ENCODE results near the gene LFNG. TPM values are rescaled to one million over a fixed set of nuclear protein-coding genes. Genes with fewer than 3 reads are reported as not detected.

LFNG gene
- total and polyA plus RNA-seq, 2 donors (not counting 1 experiment from before 2014, with no cell fraction given) = 73.3 to 208 TPM

DNA sequence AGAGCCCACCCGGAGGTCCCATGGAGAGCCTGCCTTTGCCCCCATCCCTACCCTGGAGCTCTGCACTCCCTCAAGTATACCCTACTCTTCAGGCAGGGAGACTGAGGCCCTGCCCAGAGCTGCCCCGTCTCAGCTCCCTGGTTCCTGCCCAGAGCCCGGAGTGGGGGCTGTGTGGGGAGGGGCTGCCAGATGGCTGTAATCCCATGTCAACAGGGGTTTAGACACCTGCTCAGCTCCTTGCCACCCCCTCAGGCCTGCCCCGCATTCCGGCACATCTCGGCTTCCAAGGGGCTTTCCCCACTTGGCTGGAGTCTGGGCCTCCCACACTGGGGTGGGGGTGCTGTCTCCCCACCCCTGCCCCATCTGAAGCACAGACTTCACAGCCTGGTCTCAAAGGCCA lies 20.9 kb upstream of the LFNG start:
- no peaks in the 10 kb centered on the region for H3K36me3 ChIP-seq (replicated peaks in 1 of 2; ENCODE audit: control extremely low read depth in 1 of 2, control insufficient read depth in 1 of 2, extremely low read depth in 1 of 2, insufficient read depth in 2 of 2, low read length in 1 of 2)
- H3K4me3 ChIP-seq (ENCODE audit: control extremely low read depth in 1 of 5, extremely low read depth in 1 of 5, insufficient read depth in 1 of 5, low read depth in 2 of 5, low read length in 4 of 5) = no peak overlapping the region
- peaks cover 9% of the 10 kb centered on the region for H3K4me1 Mint-ChIP-seq
- H3K9me3 Mint-ChIP-seq (ENCODE audit: insufficient read depth) = no peaks in the 10 kb centered on the region
- H3K9me3 ChIP-seq (ENCODE audit: control extremely low read depth in 1 of 3, control insufficient read depth in 2 of 3, insufficient read depth in 1 of 3, low read length in 2 of 3) = peaks cover 0 to 10% (median 0%) of the 10 kb centered on the region in 3 donors
- H3K4me2 ChIP-seq (replicated peaks; ENCODE audit: low read depth, low read length, poor library complexity, severe bottlenecking) = no peak overlapping the region
- H3K27ac ChIP-seq (ENCODE audit: low read length in 2 of 2) = no peak overlapping the region
- no peak overlapping the region for H3K9ac ChIP-seq (ENCODE audit: low read length)
- H3K4me1 ChIP-seq (ENCODE audit: control insufficient read depth in 2 of 2, insufficient read depth in 2 of 2, low read length in 2 of 2) = peaks cover 9 to 18% of the 10 kb centered on the region in 2 donors
- H3K79me2 ChIP-seq (ENCODE audit: control insufficient read depth, insufficient read depth, low read length) = no peaks in the 10 kb centered on the region
- peaks cover 15% of the 10 kb centered on the region for H3K27me3 Mint-ChIP-seq
- TF ChIP-seq EZH2 (IDR thresholded peaks at IDR 0.05; ENCODE audit: borderline replicate concordance, insufficient read depth, low read depth, low read length, poor library complexity, severe bottlenecking) (no peak), CTCF (IDR thresholded peaks at IDR 0.05) (no peak)
- ATAC-seq (ENCODE audit: low read depth) (no peak), DNase-seq (no peak)
- ChIA-PET POLR2A (interaction anchor here (0.5 to 1.0 kb wide), 4 partner anchors 10 to 110 kb away, joined by 3 to 4 read pairs (median 3); no protein-coding TSS in a partner anchor), CTCF (interaction anchor here (0.7 to 1.9 kb wide), 3 partner anchors 30 to 49 kb away, joined by 3 to 8 read pairs (median 4); no protein-coding TSS in a partner anchor)
- H3K4me3 Mint-ChIP-seq = no peak overlapping the region
- 96% methylated on average over 4 of the region's 6 CpGs for WGBS (ENCODE audit: insufficient coverage)
- no peaks in the 10 kb centered on the region for H4K20me1 ChIP-seq (ENCODE audit: control insufficient read depth, insufficient read depth, low read length, poor library complexity, severe bottlenecking)
- H2AFZ ChIP-seq (ENCODE audit: insufficient read depth, low read depth, low read length, poor library complexity, severe bottlenecking) = no peak overlapping the region
- H3K27me3 ChIP-seq (replicated peaks in 1 of 4; ENCODE audit: control extremely low read depth in 1 of 4, control insufficient read depth in 3 of 4, insufficient read depth in 4 of 4, low read length in 3 of 4) = peaks cover 0 to 29% (median 10%) of the 10 kb centered on the region in 4 experiments
- no peak overlapping the region for H3K27ac Mint-ChIP-seq
- intact Hi-C loops (cut with micrococcal nuclease) = no loop called here

- intact Hi-C loops (cut with micrococcal nuclease) = no loop called here
- H3K4me1 Mint-ChIP-seq = peaks cover 9% of the 10 kb centered on the region
- H4K20me1 ChIP-seq (ENCODE audit: control insufficient read depth, insufficient read depth, low read length, poor library complexity, severe bottlenecking) = no peaks in the 10 kb centered on the region
- ATAC-seq (ENCODE audit: low read depth) = no peak
- H3K27ac ChIP-seq (ENCODE audit: low read length in 2 of 2) = no peak overlapping the region
- H3K27me3 ChIP-seq (replicated peaks in 1 of 4; ENCODE audit: control extremely low read depth in 1 of 4, control insufficient read depth in 3 of 4, insufficient read depth in 4 of 4, low read length in 3 of 4) = peaks cover 0 to 29% (median 10%) of the 10 kb centered on the region in 4 experiments
- no peak overlapping the region for H3K27ac Mint-ChIP-seq
- no peak overlapping the region for H3K4me2 ChIP-seq (replicated peaks; ENCODE audit: low read depth, low read length, poor library complexity, severe bottlenecking)
- no peak overlapping the region for H2AFZ ChIP-seq (ENCODE audit: insufficient read depth, low read depth, low read length, poor library complexity, severe bottlenecking)
- peaks cover 0 to 10% (median 0%) of the 10 kb centered on the region in 3 donors for H3K9me3 ChIP-seq (ENCODE audit: control extremely low read depth in 1 of 3, control insufficient read depth in 2 of 3, insufficient read depth in 1 of 3, low read length in 2 of 3)
- no peak overlapping the region for H3K4me3 ChIP-seq (ENCODE audit: control extremely low read depth in 1 of 5, extremely low read depth in 1 of 5, insufficient read depth in 1 of 5, low read depth in 2 of 5, low read length in 4 of 5)
- H3K4me1 ChIP-seq (ENCODE audit: control insufficient read depth in 2 of 2, insufficient read depth in 2 of 2, low read length in 2 of 2) = peaks cover 9 to 18% of the 10 kb centered on the region in 2 donors
- H3K4me3 Mint-ChIP-seq = no peak overlapping the region
- no peak for TF ChIP-seq CTCF (IDR thresholded peaks at IDR 0.05)
- TF ChIP-seq EZH2 (IDR thresholded peaks at IDR 0.05; ENCODE audit: borderline replicate concordance, insufficient read depth, low read depth, low read length, poor library complexity, severe bottlenecking) = no peak
- H3K9ac ChIP-seq (ENCODE audit: low read length) = no peak overlapping the region
- ChIA-PET POLR2A (interaction anchor here (1.0 kb wide), 1 partner anchor 110 kb away, joined by 3 read pairs; no protein-coding TSS in a partner anchor), CTCF (interaction anchor here (1.2 to 1.9 kb wide), 2 partner anchors 30 to 48 kb away, joined by 4 to 8 read pairs; no protein-coding TSS in a partner anchor)
- DNase-seq = no peak
- no peaks in the 10 kb centered on the region for H3K79me2 ChIP-seq (ENCODE audit: control insufficient read depth, insufficient read depth, low read length)
- WGBS (ENCODE audit: insufficient coverage) = 92% methylated on average over 7 of the region's 7 CpGs
- H3K27me3 Mint-ChIP-seq = peaks cover 15% of the 10 kb centered on the region
- no peaks in the 10 kb centered on the region for H3K36me3 ChIP-seq (replicated peaks in 1 of 2; ENCODE audit: control extremely low read depth in 1 of 2, control insufficient read depth in 1 of 2, extremely low read depth in 1 of 2, insufficient read depth in 2 of 2, low read length in 1 of 2)
- no peaks in the 10 kb centered on the region for H3K9me3 Mint-ChIP-seq (ENCODE audit: insufficient read depth)
Observed at GRCh38 chr7:2499181-2499580, 20.4 kb upstream of the LFNG start.

Data from B cell (primary cell).